PFSK-1 (cell line): ENCODE results near the gene PROKR2.

ENCODE experiments used
- POLR2AphosphoS5 ChIP-seq: IDR thresholded peaks from 2 replicates; pipeline ENCODE4 v1.6.1; 2012; ENCODE audit warnings: low read depth, mild to moderate bottlenecking, control low read depth, low read length, moderate library complexity
- SIN3A ChIP-seq: IDR thresholded peaks from 2 replicates; pipeline ENCODE4 v1.6.1; 2012; ENCODE audit warnings: mild to moderate bottlenecking, low read length, moderate library complexity, borderline replicate concordance; ENCODE audit not compliant: insufficient read depth
- TF ChIP-seq, protein P1 (sequence below), 2 experiments: IDR thresholded peaks; 2 replicates each; pipeline versions ENCODE4 v1.6.1 to v1.8.0; 2011 to 2012; ENCODE audit warnings: low read depth in 2 of 2, low read length in 2 of 2, control low read depth in 1 of 2, inconsistent platforms in 1 of 2, mild to moderate bottlenecking in 1 of 2, moderate library complexity in 1 of 2; ENCODE audit not compliant: insufficient read depth in 1 of 2

DNA sequence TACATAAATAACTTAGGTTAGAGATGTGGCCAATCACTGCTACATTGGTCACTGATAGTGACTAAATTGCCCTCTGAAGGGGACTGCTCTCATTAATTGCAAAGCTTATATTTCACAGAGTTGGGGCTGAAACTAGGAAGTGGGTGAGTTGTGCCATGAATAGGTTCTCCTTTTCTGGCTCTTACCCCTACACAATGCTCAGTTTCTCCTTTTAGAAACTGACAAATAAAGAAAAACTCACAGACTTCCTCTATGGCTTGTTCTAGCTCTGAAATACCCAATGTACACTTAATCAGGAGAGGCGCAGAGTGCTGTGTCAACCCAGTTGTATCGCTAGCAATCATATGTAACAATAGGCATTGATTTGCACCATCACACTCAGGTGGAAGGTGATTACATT, 41.2 kb upstream of the PROKR2 start:
- TF ChIP-seq SIN3A (no peak), POLR2AphosphoS5 (no peak)
- TF ChIP-seq, protein P1, sequence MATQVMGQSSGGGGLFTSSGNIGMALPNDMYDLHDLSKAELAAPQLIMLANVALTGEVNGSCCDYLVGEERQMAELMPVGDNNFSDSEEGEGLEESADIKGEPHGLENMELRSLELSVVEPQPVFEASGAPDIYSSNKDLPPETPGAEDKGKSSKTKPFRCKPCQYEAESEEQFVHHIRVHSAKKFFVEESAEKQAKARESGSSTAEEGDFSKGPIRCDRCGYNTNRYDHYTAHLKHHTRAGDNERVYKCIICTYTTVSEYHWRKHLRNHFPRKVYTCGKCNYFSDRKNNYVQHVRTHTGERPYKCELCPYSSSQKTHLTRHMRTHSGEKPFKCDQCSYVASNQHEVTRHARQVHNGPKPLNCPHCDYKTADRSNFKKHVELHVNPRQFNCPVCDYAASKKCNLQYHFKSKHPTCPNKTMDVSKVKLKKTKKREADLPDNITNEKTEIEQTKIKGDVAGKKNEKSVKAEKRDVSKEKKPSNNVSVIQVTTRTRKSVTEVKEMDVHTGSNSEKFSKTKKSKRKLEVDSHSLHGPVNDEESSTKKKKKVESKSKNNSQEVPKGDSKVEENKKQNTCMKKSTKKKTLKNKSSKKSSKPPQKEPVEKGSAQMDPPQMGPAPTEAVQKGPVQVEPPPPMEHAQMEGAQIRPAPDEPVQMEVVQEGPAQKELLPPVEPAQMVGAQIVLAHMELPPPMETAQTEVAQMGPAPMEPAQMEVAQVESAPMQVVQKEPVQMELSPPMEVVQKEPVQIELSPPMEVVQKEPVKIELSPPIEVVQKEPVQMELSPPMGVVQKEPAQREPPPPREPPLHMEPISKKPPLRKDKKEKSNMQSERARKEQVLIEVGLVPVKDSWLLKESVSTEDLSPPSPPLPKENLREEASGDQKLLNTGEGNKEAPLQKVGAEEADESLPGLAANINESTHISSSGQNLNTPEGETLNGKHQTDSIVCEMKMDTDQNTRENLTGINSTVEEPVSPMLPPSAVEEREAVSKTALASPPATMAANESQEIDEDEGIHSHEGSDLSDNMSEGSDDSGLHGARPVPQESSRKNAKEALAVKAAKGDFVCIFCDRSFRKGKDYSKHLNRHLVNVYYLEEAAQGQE (IDR thresholded peaks at IDR 0.05; ENCODE audit: insufficient read depth in 1 of 2, low read depth in 2 of 2, low read length in 2 of 2) = no peak
